Endothelial cell of umbilical vein (primary cell): Measurements from ENCODE around the gene CRISPLD2. TPM values are rescaled to one million over a fixed set of nuclear protein-coding genes. Genes with fewer than 3 reads are reported as not detected.

Source experiments
- BruUV-seq: library from RNA; stranded (reverse); fragments of 400-500 nt; replicated peaks from 2 replicates; lab custom pipeline; 2021; lab: Mats Ljungman, UMichigan
- CTCF ChIA-PET: fragments of 300-600, 350-600 bp; sonication (Branson Sonifier 250); formaldehyde crosslinking; loops from one replicate; lab custom pipeline; 2021; ENCODE audit warnings: antibody characterized with exemption, inconsistent platforms; lab: Charles Lee
- POLR2A ChIA-PET: fragments of 300-600, 350-600 bp; sonication (Branson Sonifier 250); formaldehyde crosslinking; loops from one replicate; lab custom pipeline; 2021; ENCODE audit warnings: antibody characterized with exemption, inconsistent platforms; lab: Charles Lee
- DNase-seq: peaks from one replicate; pipeline ENCODE4 v3.0.0-alpha.2; 2011; ENCODE audit warnings: low read depth, low spot score
- FAIRE-seq: peaks from 2 replicates; lab custom pipeline; 2011; peaks lifted over from hg19 to GRCh38; lab: Jason Lieb, UNC
- H2AFZ ChIP-seq: 2 replicates; pipeline ENCODE4 v1.6.0; 2012; ENCODE audit warnings: low read depth, low read length, control low read depth, inconsistent platforms
- H3K27ac ChIP-seq: 2 replicates; pipeline ENCODE4 v1.5.1; 2011; ENCODE audit warnings: low read depth, mild to moderate bottlenecking, control low read depth, low read length, moderate library complexity; ENCODE audit not compliant: insufficient read depth
- H3K27me3 ChIP-seq, 2 experiments: 2 replicates each; pipeline versions ENCODE4 v1.6.0 to v1.6.1; 2011; ENCODE audit warnings: low read length in 2 of 2, mixed read lengths in 1 of 2; ENCODE audit not compliant: control insufficient read depth in 2 of 2, insufficient read depth in 2 of 2
- H3K36me3 ChIP-seq, 2 experiments: 2 replicates in 1 of 2; 3 replicates in 1 of 2; pipeline ENCODE4 v1.5.1; 2011; ENCODE audit warnings: low read length in 2 of 2, mild to moderate bottlenecking in 1 of 2, moderate library complexity in 1 of 2; ENCODE audit not compliant: control insufficient read depth in 2 of 2, insufficient read depth in 2 of 2; ENCODE audit errors: extremely low read depth in 1 of 2
- H3K4me1 ChIP-seq: 3 replicates; pipeline ENCODE4 v1.5.1; 2011; ENCODE audit warnings: mild to moderate bottlenecking, low read length; ENCODE audit not compliant: control insufficient read depth, insufficient read depth; ENCODE audit errors: extremely low read depth
- H3K4me2 ChIP-seq: 2 replicates; pipeline ENCODE4 v1.6.1; 2011; ENCODE audit warnings: low read length, control low read depth, mixed read lengths; ENCODE audit not compliant: insufficient read depth
- H3K4me3 ChIP-seq, 3 experiments: fragments of 200-600 bp in 1 of 3; sonication (generic), shearing (Covaris generic) in 1 of 3; replicated peaks in 1 of 3; 2 replicates each; pipeline ENCODE4 v1.5.1; 2011 to 2016; ENCODE audit warnings: control low read depth in 3 of 3, low read length in 3 of 3, mild to moderate bottlenecking in 2 of 3, inconsistent platforms in 1 of 3, low read depth in 1 of 3, moderate library complexity in 1 of 3; ENCODE audit not compliant: insufficient read depth in 1 of 3
- H3K79me2 ChIP-seq: 2 replicates; pipeline ENCODE4 v1.6.0; 2012; ENCODE audit warnings: low read length, inconsistent platforms; ENCODE audit not compliant: control insufficient read depth, insufficient read depth
- H3K9ac ChIP-seq: replicated peaks from 2 replicates; pipeline ENCODE3; 2011; ENCODE audit warnings: low read length, control low read depth; ENCODE audit not compliant: insufficient read depth; ENCODE audit errors: extremely low read depth
- H3K9me1 ChIP-seq: replicated peaks from 3 replicates; pipeline ENCODE4 v1.6.0; 2011; ENCODE audit warnings: mild to moderate bottlenecking, low read length; ENCODE audit not compliant: control insufficient read depth, insufficient read depth; ENCODE audit errors: extremely low read depth
- H3K9me3 ChIP-seq: replicated peaks from 2 replicates; pipeline ENCODE4 v1.5.1; 2012; ENCODE audit warnings: low read length, inconsistent platforms; ENCODE audit not compliant: control insufficient read depth, insufficient read depth
- H4K20me1 ChIP-seq: replicated peaks from 2 replicates; pipeline ENCODE3; 2011; ENCODE audit warnings: mild to moderate bottlenecking, low read length; ENCODE audit not compliant: control insufficient read depth, insufficient read depth; ENCODE audit errors: extremely low read depth
- CTCF ChIP-seq, 2 donors: IDR thresholded peaks; 1 replicate in 1 of 2; 2 replicates in 1 of 2; pipeline ENCODE4 v1.5.1; 2011; ENCODE audit warnings: low read length in 2 of 2, mild to moderate bottlenecking in 2 of 2, moderate library complexity in 2 of 2, control low read depth in 1 of 2, inconsistent platforms in 1 of 2, low read depth in 1 of 2; ENCODE audit not compliant: insufficient read depth in 1 of 2; ENCODE audit errors: extremely low read depth in 1 of 2
- EZH2 ChIP-seq: IDR thresholded peaks from 2 replicates; pipeline ENCODE4 v1.6.1; 2012; ENCODE audit warnings: borderline replicate concordance, low read depth, mild to moderate bottlenecking, moderate library complexity, low read length, inconsistent platforms; ENCODE audit not compliant: severe bottlenecking
- FOS ChIP-seq: IDR thresholded peaks from 2 replicates; pipeline ENCODE4 v1.6.1; 2011; ENCODE audit warnings: mild to moderate bottlenecking, low read length, moderate library complexity, borderline replicate concordance; ENCODE audit not compliant: insufficient read depth
- GATA2 ChIP-seq: IDR thresholded peaks from 2 replicates; pipeline ENCODE4 v1.7.0; 2011; ENCODE audit warnings: low read depth, mild to moderate bottlenecking, moderate library complexity, mixed read lengths, low read length; ENCODE audit not compliant: insufficient read length, insufficient read depth
- JUN ChIP-seq: IDR thresholded peaks from 2 replicates; pipeline ENCODE4 v1.6.1; 2011; ENCODE audit warnings: borderline replicate concordance, low read depth; ENCODE audit not compliant: insufficient read length, insufficient read depth
- MAX ChIP-seq: IDR thresholded peaks from 2 replicates; pipeline ENCODE4 v1.6.1; 2011; ENCODE audit not compliant: insufficient read depth, insufficient read length
- MYC ChIP-seq: IDR thresholded peaks from one replicate; pipeline ENCODE4 v1.6.1; 2011; ENCODE audit warnings: mild to moderate bottlenecking, low read depth, low read length
- POLR2A ChIP-seq: IDR thresholded peaks from 2 replicates; pipeline ENCODE4 v1.6.1; 2012; ENCODE audit warnings: low read depth, mild to moderate bottlenecking, control low read depth, low read length
- POLR2AphosphoS5 ChIP-seq: IDR thresholded peaks from 2 replicates; pipeline ENCODE4 v1.6.1; 2012; ENCODE audit warnings: low read depth, mild to moderate bottlenecking, control low read depth, low read length, moderate library complexity; ENCODE audit not compliant: insufficient read depth
- dilution Hi-C: fragments of 300-500 bp; cut with MboI; formaldehyde crosslinking; loops from one replicate; pipeline ENCODE4 v1.15.0; 2019; ENCODE audit warnings: low sequenced_read_pairs; ENCODE audit not compliant: extremely low pct_ligation_motif_present
- intact Hi-C: fragments of 100-400 bp; cut with micrococcal nuclease; formaldehyde crosslinking; loops from one replicate; pipeline ENCODE4 v1.10.0; 2022
- polyA plus RNA-seq, 4 experiments: library from polyadenylated mRNA; depleted of rRNA in 3 of 4; stranded (reverse) in 3 of 4; unstranded in 1 of 4; fragments of >200 nt; gene quantifications; 2 replicates each; pipeline versions ENCODE4 v1.2.1 to v1.2.3, GENCODE V29; 2011 to 2012; ENCODE audit warnings: missing spikeins in 1 of 4
- total RNA-seq: library from RNA; stranded (reverse); gene quantifications from 2 replicates; pipeline ENCODE4 v1.2.3, GENCODE V29; 2021

CRISPLD2 gene
- total and polyA plus RNA-seq, 2 donors (not counting 3 experiments of a cell fraction or from before 2014, with no cell fraction given): 0.14 to 0.73 TPM

GRCh38 chr16:84817613-84818012 lies 2.2 kb upstream of the CRISPLD2 start:
- POLR2A ChIA-PET: no interaction called here

More at GRCh38 chr16:84817613-84818012, 2.2 kb upstream of the CRISPLD2 start:
- peaks cover 4% of the 10 kb centered on the region for H3K4me1 ChIP-seq
- no peaks in the 10 kb centered on the region for H3K36me3 ChIP-seq
- H3K79me2 ChIP-seq: no peaks in the 10 kb centered on the region
- no peak overlapping the region for H3K4me2 ChIP-seq
- TF ChIP-seq GATA2 (no peak), MYC (no peak), FOS (no peak), JUN (no peak), POLR2AphosphoS5 (no peak), MAX (no peak), CTCF (IDR thresholded peaks at IDR 0.05; ENCODE audit: extremely low read depth in 1 of 2, insufficient read depth in 1 of 2, low read depth in 1 of 2, low read length in 2 of 2) (no peak), POLR2A (no peak), EZH2 (no peak)
- intact Hi-C loops (no loop called here), dilution Hi-C loops (no loop called here)
- H3K4me3 ChIP-seq: no peak overlapping the region
- H3K9ac ChIP-seq: no peak overlapping the region
- no peak for DNase-seq
- no peak overlapping the region for H2AFZ ChIP-seq
- no TSS peak for BruUV-seq
- no peaks in the 10 kb centered on the region for H3K9me1 ChIP-seq
- H3K27me3 ChIP-seq: peaks cover 6 to 15% of the 10 kb centered on the region in 2 experiments
- H3K27ac ChIP-seq: no peak overlapping the region
- no peaks in the 10 kb centered on the region for H4K20me1 ChIP-seq
- CTCF ChIA-PET: no interaction called here
- no peak for FAIRE-seq
- no peaks in the 10 kb centered on the region for H3K9me3 ChIP-seq
